Stimulated activated naive CD4-positive, alpha-beta T cell (primary cell): ENCODE measurements around the gene TLR10.
"Not testable (repeated sequence)": the region's sequence is repeated elsewhere in the genome, so short reads cannot be mapped to it uniquely, and the experiment has no call there.

Experiments
- DNase-seq, 6 experiments: peaks; one replicate each; lab custom pipeline; 2025; lab: John Stamatoyannopoulos, UW

Gene TLR10, protein sequence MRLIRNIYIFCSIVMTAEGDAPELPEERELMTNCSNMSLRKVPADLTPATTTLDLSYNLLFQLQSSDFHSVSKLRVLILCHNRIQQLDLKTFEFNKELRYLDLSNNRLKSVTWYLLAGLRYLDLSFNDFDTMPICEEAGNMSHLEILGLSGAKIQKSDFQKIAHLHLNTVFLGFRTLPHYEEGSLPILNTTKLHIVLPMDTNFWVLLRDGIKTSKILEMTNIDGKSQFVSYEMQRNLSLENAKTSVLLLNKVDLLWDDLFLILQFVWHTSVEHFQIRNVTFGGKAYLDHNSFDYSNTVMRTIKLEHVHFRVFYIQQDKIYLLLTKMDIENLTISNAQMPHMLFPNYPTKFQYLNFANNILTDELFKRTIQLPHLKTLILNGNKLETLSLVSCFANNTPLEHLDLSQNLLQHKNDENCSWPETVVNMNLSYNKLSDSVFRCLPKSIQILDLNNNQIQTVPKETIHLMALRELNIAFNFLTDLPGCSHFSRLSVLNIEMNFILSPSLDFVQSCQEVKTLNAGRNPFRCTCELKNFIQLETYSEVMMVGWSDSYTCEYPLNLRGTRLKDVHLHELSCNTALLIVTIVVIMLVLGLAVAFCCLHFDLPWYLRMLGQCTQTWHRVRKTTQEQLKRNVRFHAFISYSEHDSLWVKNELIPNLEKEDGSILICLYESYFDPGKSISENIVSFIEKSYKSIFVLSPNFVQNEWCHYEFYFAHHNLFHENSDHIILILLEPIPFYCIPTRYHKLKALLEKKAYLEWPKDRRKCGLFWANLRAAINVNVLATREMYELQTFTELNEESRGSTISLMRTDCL

GRCh38 chr4:38782452-38783108 lies at the start of gene TLR10:
Gene TLR10 (minus strand): TSS chr4:38782990. CDS start chr4:38775590, 7,400 bp downstream.
- DNase-seq = peak in 4 of 6 experiments; percentile 13 to 58 (median 30)

- DNase-seq = no peak
These were observed 49.4 kb upstream of the TLR10 start for GRCh38 chr4:38832206-38832605.

DNA sequence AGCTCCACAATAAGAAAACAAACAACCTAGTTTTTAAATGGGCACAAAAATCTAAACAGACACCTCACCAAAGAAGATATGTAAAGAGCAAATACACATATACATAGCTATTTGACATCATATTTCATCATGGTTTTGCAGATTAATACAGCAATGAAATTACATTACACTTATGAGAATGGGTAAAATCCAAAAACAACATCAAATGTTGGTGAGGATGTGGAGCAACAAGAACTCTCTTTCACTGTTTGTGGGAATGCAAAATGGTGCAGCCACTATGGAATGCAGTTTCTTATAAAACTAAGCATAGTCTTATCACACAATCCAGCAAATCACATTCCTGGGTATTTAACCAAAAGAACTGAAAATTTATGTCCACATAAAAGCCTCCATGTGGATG lies 48.9 kb upstream of the TLR10 start:
- no peak for DNase-seq

GRCh38 chr4:38829237-38829636 lies 46.4 kb upstream of the TLR10 start:
- DNase-seq = no peak

GRCh38 chr4:38823766-38824165 lies 41.0 kb upstream of the TLR10 start:
- no peak for DNase-seq

GRCh38 chr4:38822748-38823303 lies 40.0 kb upstream of the TLR10 start:
- no peak for DNase-seq

- DNase-seq = no peak
These were observed 38.9 kb upstream of the TLR10 start for GRCh38 chr4:38821739-38822138.

GRCh38 chr4:38820329-38821061 lies 37.7 kb upstream of the TLR10 start:
- DNase-seq = no peak

DNA sequence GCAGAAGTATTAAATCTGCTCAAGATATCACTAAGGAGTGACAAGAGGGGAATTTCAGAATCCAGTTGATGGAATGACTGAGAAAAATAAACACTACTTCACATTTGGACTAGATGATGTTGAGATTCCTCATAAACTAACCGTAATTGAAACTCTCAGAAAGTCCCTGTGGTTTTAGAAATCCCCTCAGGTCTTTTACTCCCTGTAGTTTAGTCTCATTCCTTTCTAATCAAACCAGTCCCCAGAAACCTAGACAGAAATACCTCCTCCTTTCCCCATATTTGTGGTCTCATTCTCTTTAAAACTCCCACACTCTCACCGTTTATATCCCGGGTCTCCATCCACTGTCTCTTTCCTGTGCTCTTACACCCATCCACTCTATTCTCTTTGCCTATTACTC lies 36.8 kb upstream of the TLR10 start:
- no peak for DNase-seq

- no peak for DNase-seq
These were observed 35.7 kb upstream of the TLR10 start for GRCh38 chr4:38818441-38818976.

DNA sequence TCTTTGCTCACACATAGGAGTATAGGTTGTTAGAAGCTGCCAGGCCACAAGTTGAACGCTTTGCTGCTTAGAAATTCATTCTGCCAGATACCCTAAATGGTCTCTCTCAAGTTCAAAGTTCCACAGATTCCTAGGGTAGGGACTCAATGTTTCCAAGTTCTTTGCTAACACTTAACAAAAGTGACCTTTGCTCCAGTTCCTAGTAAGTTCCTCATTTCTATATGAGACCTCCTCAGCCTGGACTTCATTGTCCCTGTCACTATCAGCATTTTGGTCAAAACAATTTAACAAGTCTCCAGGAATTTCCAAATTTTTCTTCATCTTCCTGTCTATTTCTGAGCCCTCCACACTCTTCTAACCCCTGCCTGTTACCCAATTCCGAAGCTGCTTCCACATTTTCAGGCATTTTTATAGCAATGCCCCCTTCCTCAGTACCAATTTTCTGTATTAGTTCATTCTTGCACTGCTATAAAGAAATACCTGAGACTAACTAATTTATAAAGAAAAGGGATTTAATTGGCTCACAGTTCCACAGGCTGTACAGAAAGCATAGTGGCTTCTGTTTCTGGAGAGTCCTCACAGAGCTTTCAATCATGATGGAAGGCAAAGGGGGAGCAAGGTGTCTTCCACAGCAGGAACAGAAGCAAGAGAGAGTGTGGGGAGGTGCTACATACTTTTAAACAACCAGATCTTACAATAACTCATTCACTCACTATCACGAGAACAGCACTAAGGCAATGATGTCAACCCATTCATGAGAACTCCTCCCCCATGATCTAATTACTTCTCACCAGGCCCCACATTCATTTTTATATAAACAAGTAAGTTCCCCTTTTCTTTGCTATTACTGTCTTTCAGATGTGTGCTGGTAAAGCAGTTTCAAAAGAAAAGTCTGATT lies 33.3 kb upstream of the TLR10 start:
- no peak for DNase-seq

DNA sequence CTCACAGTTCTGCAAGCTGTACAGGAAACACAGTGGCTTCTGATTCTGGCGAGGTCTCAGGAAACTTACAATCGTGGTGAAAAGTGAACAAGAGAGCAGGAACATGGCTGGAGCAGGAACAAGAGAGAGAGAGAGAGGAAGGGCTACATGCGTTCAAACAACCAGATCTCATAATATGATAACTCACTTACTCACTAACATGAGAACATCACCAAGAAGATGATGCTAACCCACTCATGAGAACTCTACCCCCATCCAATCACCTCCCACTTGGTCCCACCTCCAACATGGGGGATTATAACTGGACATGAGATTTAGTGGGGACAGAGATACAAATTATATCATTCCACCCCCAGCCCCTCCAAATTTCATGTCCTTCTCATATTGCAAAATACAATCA lies 31.6 kb upstream of the TLR10 start:
- no peak for DNase-seq

DNA sequence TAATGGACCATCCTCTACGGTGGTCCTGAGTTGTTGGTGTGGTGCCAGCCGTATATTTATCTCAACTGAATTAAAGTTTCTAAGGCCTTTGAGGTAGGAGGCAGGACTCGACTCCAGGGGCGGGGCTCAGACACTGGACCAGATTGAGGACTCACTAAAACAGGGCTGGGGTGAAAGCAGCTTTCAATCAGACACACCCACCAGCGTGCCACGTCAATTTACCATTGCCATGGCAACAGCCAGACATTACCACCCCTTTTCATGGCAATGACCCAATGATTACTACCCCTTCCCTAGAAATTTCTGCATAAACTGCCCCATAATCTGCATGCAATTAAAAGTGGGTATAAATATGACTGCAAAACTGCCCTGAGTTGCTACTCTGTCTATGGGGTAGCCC lies 28.5 kb upstream of the TLR10 start:
- DNase-seq = no peak

GRCh38 chr4:38807462-38807861 lies 24.7 kb upstream of the TLR10 start:
- not testable (repeated sequence) for DNase-seq

GRCh38 chr4:38806251-38806650 lies 23.5 kb upstream of the TLR10 start:
- DNase-seq = not testable (repeated sequence)

- peak in 1 of 6 experiments; percentile 17 for DNase-seq
These were observed 22.8 kb upstream of the TLR10 start for GRCh38 chr4:38805530-38806145.

- DNase-seq = peak in 3 of 6 experiments; percentile 47 to 65 (median 65)
These were observed 22.0 kb upstream of the TLR10 start, which contains the start of gene TLR1 for GRCh38 chr4:38804654-38805295. Gene TLR1 (minus strand): TSS chr4:38804791. CDS start chr4:38798831, 5,960 bp downstream.

GRCh38 chr4:38803833-38804653 lies 21.3 kb upstream of the TLR10 start:
- peak in 1 of 6 experiments; percentile 27 for DNase-seq
